PC-9 (cell line): ENCODE measurements around the gene NYNRIN.

Experiments
- CTCF ChIP-seq: fragments of 200-600 bp; sonication (generic); conservative IDR thresholded peaks from 2 replicates; pipeline ENCODE4 v1.6.1; 2017; ENCODE audit warnings: mixed run types, antibody characterized with exemption, mild to moderate bottlenecking, moderate library complexity
- EZH2 ChIP-seq: fragments of 200-600 bp; sonication (generic); IDR thresholded peaks from 2 replicates; pipeline ENCODE4 v1.8.0; 2017; ENCODE audit warnings: antibody characterized with exemption, low read depth

GRCh38 chr14:24363401-24363800, 35.4 kb upstream of the NYNRIN start:
- no peak for TF ChIP-seq CTCF
- no peak for TF ChIP-seq EZH2
